Uterus (tissue), 2 donors: Measurements from ENCODE around the gene SUGCT.

Experiments used
- CTCF ChIP-seq, 4 experiments: fragments of 200-600 bp in 2 of 4; fragments of 450-650 bp in 2 of 4; sonication (generic) in 2 of 4; IDR thresholded peaks; one replicate each; pipeline ENCODE4 v1.5.1; 2016 to 2019; ENCODE audit warnings: antibody characterized with exemption in 4 of 4, mild to moderate bottlenecking in 2 of 4, moderate library complexity in 1 of 4
- POLR2A ChIP-seq, 2 donors: fragments of 450-650 bp; IDR thresholded peaks; one replicate each; pipeline ENCODE4 v1.6.1; 2016; ENCODE audit warnings: antibody characterized with exemption in 2 of 2, mild to moderate bottlenecking in 1 of 2, moderate library complexity in 1 of 2

GRCh38 chr7:40115936-40116335 is 18.9 kb upstream of the SUGCT start:
- TF ChIP-seq CTCF (IDR thresholded peaks at IDR 0.05), result no peak
- no peak for TF ChIP-seq POLR2A (IDR thresholded peaks at IDR 0.05)
